Measurements from ENCODE around the gene OR6C1. TPM values are rescaled to one million over a fixed set of nuclear protein-coding genes. Genes with fewer than 3 reads are reported as not detected.

Gene OR6C1
- total and polyA plus RNA-seq, 4 donors, result not detected

DNA sequence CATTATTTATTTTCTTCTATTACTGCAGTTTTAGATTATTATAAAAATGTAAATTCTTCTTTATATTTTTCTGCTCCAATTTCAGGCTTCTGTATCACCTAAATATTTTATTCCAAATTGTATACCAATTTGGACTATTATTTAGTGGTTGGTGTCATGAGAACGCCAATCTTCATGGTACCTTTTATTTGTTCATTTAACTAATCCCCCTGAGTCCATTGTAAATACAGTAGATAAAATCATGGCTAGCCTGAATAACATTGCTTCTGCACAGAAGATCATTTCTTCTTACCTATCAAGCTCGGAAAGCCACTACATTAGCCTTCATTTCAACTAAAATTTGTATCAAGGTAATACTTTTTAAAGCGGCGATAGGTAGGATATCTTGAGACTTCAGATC, 48.5 kb downstream of the OR6C1 start, which contains the start of gene OR6C75:
OR6C75 (plus strand) TSS at position 301 of the 400 bp plus-strand sequence. CDS start 2,136 bp downstream, outside the sequence.
- ATAC-seq (ENCODE audit: insufficient read depth, low FRiP score) (no peak), DNase-seq (no peak)
- Histone ChIP-seq H3K9ac (ENCODE audit: insufficient read depth in 1 of 2, low read length in 2 of 2) (no peak within 1 kb of the TSS), H3K4me1 (ENCODE audit: control insufficient read depth in 5 of 5, insufficient read depth in 5 of 5, low read length in 5 of 5) (no peaks in the 10 kb centered on the region), H3K9me3 (ENCODE audit: control insufficient read depth in 4 of 4, insufficient read depth in 3 of 4, low read length in 3 of 4) (no peaks in the 10 kb centered on the region), H3K27ac (ENCODE audit: low read depth in 1 of 2, low read length in 1 of 2) (no peak within 1 kb of the TSS), H3K27me3 (ENCODE audit: control insufficient read depth in 3 of 3, insufficient read depth in 3 of 3, low read length in 2 of 3) (no peaks in the 10 kb centered on the region), H3K4me3 (no peak within 1 kb of the TSS), H3K36me3 (ENCODE audit: control insufficient read depth in 4 of 4, insufficient read depth in 4 of 4, low read length in 4 of 4) (no peaks in the 10 kb centered on the region)
- TF ChIP-seq, protein P1, sequence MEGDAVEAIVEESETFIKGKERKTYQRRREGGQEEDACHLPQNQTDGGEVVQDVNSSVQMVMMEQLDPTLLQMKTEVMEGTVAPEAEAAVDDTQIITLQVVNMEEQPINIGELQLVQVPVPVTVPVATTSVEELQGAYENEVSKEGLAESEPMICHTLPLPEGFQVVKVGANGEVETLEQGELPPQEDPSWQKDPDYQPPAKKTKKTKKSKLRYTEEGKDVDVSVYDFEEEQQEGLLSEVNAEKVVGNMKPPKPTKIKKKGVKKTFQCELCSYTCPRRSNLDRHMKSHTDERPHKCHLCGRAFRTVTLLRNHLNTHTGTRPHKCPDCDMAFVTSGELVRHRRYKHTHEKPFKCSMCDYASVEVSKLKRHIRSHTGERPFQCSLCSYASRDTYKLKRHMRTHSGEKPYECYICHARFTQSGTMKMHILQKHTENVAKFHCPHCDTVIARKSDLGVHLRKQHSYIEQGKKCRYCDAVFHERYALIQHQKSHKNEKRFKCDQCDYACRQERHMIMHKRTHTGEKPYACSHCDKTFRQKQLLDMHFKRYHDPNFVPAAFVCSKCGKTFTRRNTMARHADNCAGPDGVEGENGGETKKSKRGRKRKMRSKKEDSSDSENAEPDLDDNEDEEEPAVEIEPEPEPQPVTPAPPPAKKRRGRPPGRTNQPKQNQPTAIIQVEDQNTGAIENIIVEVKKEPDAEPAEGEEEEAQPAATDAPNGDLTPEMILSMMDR (IDR thresholded peaks at IDR 0.05; ENCODE audit: control extremely low read depth, extremely low read depth), result no peak
- 92 to 93% methylated on average over 4 of the region's 4 CpGs for WGBS, 2 donors

DNA sequence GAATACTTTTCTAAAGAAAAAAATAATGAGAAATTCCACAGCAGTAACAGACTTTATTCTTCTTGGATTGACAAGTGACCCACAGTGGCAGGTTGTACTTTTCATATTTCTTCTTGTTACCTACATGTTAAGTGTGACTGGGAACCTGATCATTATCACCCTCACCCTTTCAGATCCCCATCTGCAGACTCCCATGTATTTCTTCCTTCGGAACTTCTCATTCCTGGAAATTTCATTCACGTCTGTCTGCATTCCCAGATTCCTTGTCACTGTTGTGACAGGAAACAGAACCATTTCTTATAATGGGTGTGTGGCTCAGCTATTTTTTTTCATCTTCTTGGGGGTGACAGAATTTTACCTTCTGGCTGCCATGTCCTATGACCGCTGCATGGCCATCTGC, 50.9 kb downstream of the OR6C1 start:
- DNase-seq, result no peak
- TF ChIP-seq, protein P1 (IDR thresholded peaks at IDR 0.05; ENCODE audit: control extremely low read depth, extremely low read depth), result no peak
- 81 to 82% methylated on average over 3 of the region's 3 CpGs for WGBS, 2 donors
- Histone ChIP-seq H3K27ac (ENCODE audit: low read depth in 1 of 2, low read length in 1 of 2) (no peak overlapping the region), H3K9ac (ENCODE audit: insufficient read depth in 1 of 2, low read length in 2 of 2) (no peak overlapping the region), H3K4me3 (no peak overlapping the region), H3K4me1 (ENCODE audit: control insufficient read depth in 5 of 5, insufficient read depth in 5 of 5, low read length in 5 of 5) (no peaks in the 10 kb centered on the region), H3K9me3 (ENCODE audit: control insufficient read depth in 4 of 4, insufficient read depth in 3 of 4, low read length in 3 of 4) (no peaks in the 10 kb centered on the region), H3K27me3 (ENCODE audit: control insufficient read depth in 3 of 3, insufficient read depth in 3 of 3, low read length in 2 of 3) (no peaks in the 10 kb centered on the region), H3K36me3 (ENCODE audit: control insufficient read depth in 4 of 4, insufficient read depth in 4 of 4, low read length in 4 of 4) (no peaks in the 10 kb centered on the region)
- no peak for ATAC-seq (ENCODE audit: insufficient read depth, low FRiP score)

Other genes starting within 250 kb of the OR6C1 start
- gene OR9K2, start 187.9 kb upstream of the OR6C1 start, total RNA-seq, result not detected
- gene OR9K2, start 187.9 kb upstream of the OR6C1 start, polyA plus RNA-seq, result not detected
- gene OR10A7, start 93.3 kb upstream of the OR6C1 start, total RNA-seq, result not detected
- not detected for gene OR10A7, start 93.3 kb upstream of the OR6C1 start, polyA plus RNA-seq
- gene OR6C74, start 69.7 kb upstream of the OR6C1 start, total RNA-seq, result not detected
- not detected for gene OR6C74, start 69.7 kb upstream of the OR6C1 start, polyA plus RNA-seq
- gene OR6C6, start 17.8 kb upstream of the OR6C1 start, total RNA-seq, result not detected
- not detected for gene OR6C6, start 17.8 kb upstream of the OR6C1 start, polyA plus RNA-seq
- gene OR6C3, start 16.4 kb downstream of the OR6C1 start, total RNA-seq, result not detected
- gene OR6C3, start 16.4 kb downstream of the OR6C1 start, polyA plus RNA-seq, result not detected
- gene OR6C75, start 48.6 kb downstream of the OR6C1 start, total RNA-seq, result not detected
- not detected for gene OR6C75, start 48.6 kb downstream of the OR6C1 start, polyA plus RNA-seq
- gene OR6C65, start 86.2 kb downstream of the OR6C1 start, total RNA-seq, result not detected
- not detected for gene OR6C65, start 86.2 kb downstream of the OR6C1 start, polyA plus RNA-seq
- gene OR6C76, start 111.9 kb downstream of the OR6C1 start, total RNA-seq, result not detected
- gene OR6C76, start 111.9 kb downstream of the OR6C1 start, polyA plus RNA-seq, result not detected
- gene OR6C2, start 129.7 kb downstream of the OR6C1 start, total RNA-seq, result under 1 TPM in 1 of 2 donors, not detected in 1; 0.14 TPM
- not detected for gene OR6C2, start 129.7 kb downstream of the OR6C1 start, polyA plus RNA-seq
- not detected for gene OR6C70, start 155.8 kb downstream of the OR6C1 start, total RNA-seq
- not detected for gene OR6C70, start 155.8 kb downstream of the OR6C1 start, polyA plus RNA-seq
- gene OR6C68, start 178.0 kb downstream of the OR6C1 start, total RNA-seq, result not detected
- gene OR6C68, start 178.0 kb downstream of the OR6C1 start, polyA plus RNA-seq, result not detected
- gene OR6C4, start 235.3 kb downstream of the OR6C1 start, total RNA-seq, result not detected
- gene OR6C4, start 235.3 kb downstream of the OR6C1 start, polyA plus RNA-seq, result not detected